ENCODE data around the gene RNF217. TPM values are rescaled to one million over a fixed set of nuclear protein-coding genes. Genes with fewer than 3 reads are reported as not detected.
"Not testable (repeated sequence)": the region's sequence is repeated elsewhere in the genome, so short reads cannot be mapped to it uniquely, and the experiment has no call there.

RNF217 gene
- total RNA-seq, 2 experiments from 2014 or later = 0.08 to 1.0 TPM

- no peak overlapping the region for H3K27ac Mint-ChIP-seq
- no peak for DNase-seq
- H3K4me3 Mint-ChIP-seq = no peak overlapping the region
- no peaks in the 10 kb centered on the region for H3K9me3 Mint-ChIP-seq
- H3K27me3 Mint-ChIP-seq = peaks cover 5% of the 10 kb centered on the region
- no peaks in the 10 kb centered on the region for H3K4me1 Mint-ChIP-seq
- no peak for ATAC-seq (ENCODE audit: low read depth)
- no peaks in the 10 kb centered on the region for H3K36me3 Mint-ChIP-seq
- POLR2A ChIA-PET = no interaction called here
Measured at GRCh38 chr6:125027287-125027686, 65.0 kb downstream of the RNF217 start.

GRCh38 chr6:125030969-125031368 is 68.7 kb downstream of the RNF217 start:
- Mint-ChIP-seq H3K27me3 (peaks cover 3% of the 10 kb centered on the region), H3K4me1 (no peaks in the 10 kb centered on the region), H3K27ac (no peak overlapping the region), H3K9me3 (no peaks in the 10 kb centered on the region), H3K4me3 (no peak overlapping the region), H3K36me3 (no peaks in the 10 kb centered on the region)
- no peak for DNase-seq
- ATAC-seq (ENCODE audit: low read depth) = no peak
- POLR2A ChIA-PET = no interaction called here

GRCh38 chr6:125031385-125031784 is 69.1 kb downstream of the RNF217 start:
- Mint-ChIP-seq H3K27ac (no peak overlapping the region), H3K4me3 (no peak overlapping the region), H3K4me1 (no peaks in the 10 kb centered on the region), H3K9me3 (no peaks in the 10 kb centered on the region), H3K36me3 (no peaks in the 10 kb centered on the region), H3K27me3 (peaks cover 3% of the 10 kb centered on the region)
- ATAC-seq (ENCODE audit: low read depth) (no peak), DNase-seq (no peak)
- POLR2A ChIA-PET = no interaction called here

GRCh38 chr6:125034929-125035328 is 72.7 kb downstream of the RNF217 start:
- ATAC-seq (ENCODE audit: low read depth); DNase-seq; H3K4me3 Mint-ChIP-seq; POLR2A ChIA-PET; H3K36me3 Mint-ChIP-seq; H3K4me1 Mint-ChIP-seq; H3K9me3 Mint-ChIP-seq; H3K27me3 Mint-ChIP-seq; H3K27ac Mint-ChIP-seq: not testable (repeated sequence)

- H3K36me3 Mint-ChIP-seq; ATAC-seq (ENCODE audit: low read depth); H3K4me1 Mint-ChIP-seq; H3K4me3 Mint-ChIP-seq; H3K9me3 Mint-ChIP-seq; H3K27me3 Mint-ChIP-seq; POLR2A ChIA-PET; DNase-seq; H3K27ac Mint-ChIP-seq: not testable (repeated sequence)
Measured at GRCh38 chr6:125036486-125036885, 74.2 kb downstream of the RNF217 start.

GRCh38 chr6:125037827-125038226 is 75.6 kb downstream of the RNF217 start:
- H3K4me1 Mint-ChIP-seq = no peaks in the 10 kb centered on the region
- H3K36me3 Mint-ChIP-seq = no peaks in the 10 kb centered on the region
- no peak overlapping the region for H3K27ac Mint-ChIP-seq
- H3K27me3 Mint-ChIP-seq = no peaks in the 10 kb centered on the region
- H3K4me3 Mint-ChIP-seq = no peak overlapping the region
- DNase-seq (no peak), ATAC-seq (ENCODE audit: low read depth) (no peak)
- H3K9me3 Mint-ChIP-seq = peaks cover 4% of the 10 kb centered on the region
- POLR2A ChIA-PET = no interaction called here

GRCh38 chr6:125038925-125039324 is 76.7 kb downstream of the RNF217 start:
- Mint-ChIP-seq H3K36me3 (no peaks in the 10 kb centered on the region), H3K4me3 (no peak overlapping the region), H3K27me3 (no peaks in the 10 kb centered on the region), H3K9me3 (peaks cover 4% of the 10 kb centered on the region), H3K4me1 (no peaks in the 10 kb centered on the region), H3K27ac (no peak overlapping the region)
- DNase-seq (no peak), ATAC-seq (ENCODE audit: low read depth) (no peak)
- POLR2A ChIA-PET = no interaction called here

GRCh38 chr6:125041740-125042459 is 79.7 kb downstream of the RNF217 start:
- ATAC-seq (ENCODE audit: low read depth) (no peak), DNase-seq (no peak)
- H3K4me1 Mint-ChIP-seq = no peaks in the 10 kb centered on the region
- H3K27me3 Mint-ChIP-seq = no peaks in the 10 kb centered on the region
- no peaks in the 10 kb centered on the region for H3K36me3 Mint-ChIP-seq
- no peak overlapping the region for H3K27ac Mint-ChIP-seq
- POLR2A ChIA-PET = no interaction called here
- H3K9me3 Mint-ChIP-seq = peaks cover 4% of the 10 kb centered on the region
- no peak overlapping the region for H3K4me3 Mint-ChIP-seq

GRCh38 chr6:125044066-125044465 is 81.8 kb downstream of the RNF217 start:
- Mint-ChIP-seq H3K4me3 (no peak overlapping the region), H3K9me3 (peaks cover 4% of the 10 kb centered on the region)

GRCh38 chr6:125044667-125045066 is 82.4 kb downstream of the RNF217 start:
- no peaks in the 10 kb centered on the region for H3K36me3 Mint-ChIP-seq
- peaks cover 1% of the 10 kb centered on the region for H3K9me3 Mint-ChIP-seq
- DNase-seq (no peak), ATAC-seq (ENCODE audit: low read depth) (no peak)
- no peak overlapping the region for H3K4me3 Mint-ChIP-seq
- no peaks in the 10 kb centered on the region for H3K27me3 Mint-ChIP-seq
- no peak overlapping the region for H3K27ac Mint-ChIP-seq
- no peaks in the 10 kb centered on the region for H3K4me1 Mint-ChIP-seq
- POLR2A ChIA-PET = no interaction called here

More at GRCh38 chr6:125044066-125044465, 81.8 kb downstream of the RNF217 start:
- Mint-ChIP-seq H3K27me3 (no peaks in the 10 kb centered on the region), H3K4me1 (no peaks in the 10 kb centered on the region), H3K27ac (no peak overlapping the region), H3K36me3 (no peaks in the 10 kb centered on the region)
- ATAC-seq (ENCODE audit: low read depth) = no peak
- POLR2A ChIA-PET = no interaction called here
- DNase-seq = no peak

- no peak for DNase-seq
- Mint-ChIP-seq H3K4me3 (no peak overlapping the region), H3K4me1 (no peaks in the 10 kb centered on the region), H3K27me3 (no peaks in the 10 kb centered on the region), H3K27ac (no peak overlapping the region), H3K36me3 (no peaks in the 10 kb centered on the region), H3K9me3 (no peaks in the 10 kb centered on the region)
- POLR2A ChIA-PET = no interaction called here
- no peak for ATAC-seq (ENCODE audit: low read depth)
Measured at GRCh38 chr6:125046107-125046925, 84.1 kb downstream of the RNF217 start.

GRCh38 chr6:125048274-125048673 is 86.0 kb downstream of the RNF217 start:
- Mint-ChIP-seq H3K4me1 (no peaks in the 10 kb centered on the region), H3K27ac (no peak overlapping the region), H3K36me3 (no peaks in the 10 kb centered on the region), H3K9me3 (no peaks in the 10 kb centered on the region), H3K4me3 (no peak overlapping the region), H3K27me3 (no peaks in the 10 kb centered on the region)
- POLR2A ChIA-PET = no interaction called here
- DNase-seq (no peak), ATAC-seq (ENCODE audit: low read depth) (no peak)

GRCh38 chr6:125050663-125051318 is 88.6 kb downstream of the RNF217 start:
- Mint-ChIP-seq H3K27ac (no peak overlapping the region), H3K4me1 (no peaks in the 10 kb centered on the region), H3K27me3 (peaks cover 2% of the 10 kb centered on the region), H3K36me3 (no peaks in the 10 kb centered on the region), H3K4me3 (no peak overlapping the region), H3K9me3 (no peaks in the 10 kb centered on the region)
- DNase-seq (no peak), ATAC-seq (ENCODE audit: low read depth) (no peak)
- POLR2A ChIA-PET = no interaction called here

GRCh38 chr6:125053809-125054208 is 91.6 kb downstream of the RNF217 start:
- Mint-ChIP-seq H3K36me3 (no peaks in the 10 kb centered on the region), H3K4me1 (no peaks in the 10 kb centered on the region), H3K4me3 (no peak overlapping the region), H3K27ac (no peak overlapping the region), H3K9me3 (no peaks in the 10 kb centered on the region), H3K27me3 (peaks cover 2% of the 10 kb centered on the region)
- POLR2A ChIA-PET = no interaction called here
- DNase-seq = no peak
- ATAC-seq (ENCODE audit: low read depth) = no peak

Data from activated naive CD8-positive, alpha-beta T cell treated with anti-CD3 and anti-CD28 coated beads, Interleukin-2, amount 10 ng/mL, durations not matched to agents 7 days and 5 days (primary cell).